DMS153 (cell line): Measurements from ENCODE around the gene HOXA4.

Experiments
- DNase-seq: peaks from one replicate; lab custom pipeline; 2025; lab: John Stamatoyannopoulos, UW

HOXA4 gene

GRCh38 chr7:27104341-27105058 lies 26.1 kb downstream of the HOXA4 start:
- DNase-seq: no peak

GRCh38 chr7:27103489-27104226 lies 26.9 kb downstream of the HOXA4 start:
- no peak for DNase-seq

- no peak for DNase-seq
Observed at GRCh38 chr7:27102581-27103442, 27.7 kb downstream of the HOXA4 start, which contains the start of gene HOXA2. HOXA2 (minus strand) TSS chr7:27102683; CDS start chr7:27102500, 183 bp downstream.

- no peak for DNase-seq
Observed at GRCh38 chr7:27101957-27102580, 28.5 kb downstream of the HOXA4 start.

GRCh38 chr7:27101171-27101956 lies 29.2 kb downstream of the HOXA4 start:
- no peak for DNase-seq

- no peak for DNase-seq
Observed at GRCh38 chr7:27100694-27101170, 29.8 kb downstream of the HOXA4 start.

GRCh38 chr7:27099453-27100370 lies 30.8 kb downstream of the HOXA4 start:
- no peak for DNase-seq

- DNase-seq: peak; percentile 37
Observed at GRCh38 chr7:27098578-27099451, 31.7 kb downstream of the HOXA4 start.

- no peak for DNase-seq
Observed at GRCh38 chr7:27097686-27098577, 32.6 kb downstream of the HOXA4 start.

GRCh38 chr7:27096768-27097514 lies 33.6 kb downstream of the HOXA4 start:
- DNase-seq: no peak

- peak; percentile 85 for DNase-seq
Observed at GRCh38 chr7:27095897-27096767, 34.4 kb downstream of the HOXA4 start, which contains the start of gene HOXA1. HOXA1 (minus strand) TSS chr7:27096000; CDS start chr7:27095912, 88 bp downstream.

GRCh38 chr7:27095050-27095896 lies 35.3 kb downstream of the HOXA4 start:
- DNase-seq: no peak

- DNase-seq: no peak
Observed at GRCh38 chr7:27094304-27095049, 36.1 kb downstream of the HOXA4 start.

GRCh38 chr7:27093184-27093895 lies 37.2 kb downstream of the HOXA4 start:
- no peak for DNase-seq
